ENCODE data around the gene P3H2. TPM values are rescaled to one million over a fixed set of nuclear protein-coding genes. Genes with fewer than 3 reads are reported as not detected.

Gene P3H2
- total RNA-seq, 2 donors from 2014 or later, result 14.6 to 22.2 TPM

DNA sequence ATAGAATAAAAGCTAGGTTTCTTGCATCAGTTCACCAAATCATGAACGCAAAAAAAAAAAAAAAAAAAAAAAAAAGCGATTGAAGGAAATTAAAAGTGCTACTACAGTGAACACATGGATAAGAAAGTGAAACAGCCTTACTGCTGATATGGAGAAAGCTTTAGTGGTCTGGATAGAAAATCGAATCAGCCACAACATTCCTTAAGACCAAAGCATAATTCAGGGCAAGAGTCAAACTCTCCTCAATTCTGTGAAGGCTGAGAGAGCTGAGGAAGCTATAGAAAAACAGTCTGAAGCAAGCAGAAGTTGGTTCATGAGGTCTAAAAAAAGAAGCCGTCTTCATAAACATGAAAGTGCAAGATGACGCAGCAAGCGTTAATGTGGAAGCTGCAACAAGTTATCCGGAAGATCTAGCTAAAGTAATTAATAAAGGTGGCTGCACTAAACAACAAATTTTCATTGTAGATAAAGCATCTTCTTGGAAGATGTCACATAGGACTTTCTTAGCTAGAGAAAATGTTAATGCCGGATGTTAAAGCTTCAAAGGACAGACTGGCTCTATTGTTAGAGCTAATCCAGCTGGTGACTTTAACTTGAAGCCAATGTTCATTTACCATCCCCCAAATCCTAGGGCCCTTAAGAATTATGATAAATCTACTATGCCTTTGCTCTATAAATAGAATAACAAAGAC is 19.2 kb downstream of the P3H2 start:
- no peak overlapping the region for H3K9ac ChIP-seq (ENCODE audit: low read depth in 2 of 2, low read length in 2 of 2)
- TF ChIP-seq, protein P1, sequence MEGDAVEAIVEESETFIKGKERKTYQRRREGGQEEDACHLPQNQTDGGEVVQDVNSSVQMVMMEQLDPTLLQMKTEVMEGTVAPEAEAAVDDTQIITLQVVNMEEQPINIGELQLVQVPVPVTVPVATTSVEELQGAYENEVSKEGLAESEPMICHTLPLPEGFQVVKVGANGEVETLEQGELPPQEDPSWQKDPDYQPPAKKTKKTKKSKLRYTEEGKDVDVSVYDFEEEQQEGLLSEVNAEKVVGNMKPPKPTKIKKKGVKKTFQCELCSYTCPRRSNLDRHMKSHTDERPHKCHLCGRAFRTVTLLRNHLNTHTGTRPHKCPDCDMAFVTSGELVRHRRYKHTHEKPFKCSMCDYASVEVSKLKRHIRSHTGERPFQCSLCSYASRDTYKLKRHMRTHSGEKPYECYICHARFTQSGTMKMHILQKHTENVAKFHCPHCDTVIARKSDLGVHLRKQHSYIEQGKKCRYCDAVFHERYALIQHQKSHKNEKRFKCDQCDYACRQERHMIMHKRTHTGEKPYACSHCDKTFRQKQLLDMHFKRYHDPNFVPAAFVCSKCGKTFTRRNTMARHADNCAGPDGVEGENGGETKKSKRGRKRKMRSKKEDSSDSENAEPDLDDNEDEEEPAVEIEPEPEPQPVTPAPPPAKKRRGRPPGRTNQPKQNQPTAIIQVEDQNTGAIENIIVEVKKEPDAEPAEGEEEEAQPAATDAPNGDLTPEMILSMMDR (IDR thresholded peaks at IDR 0.05), result no peak

DNA sequence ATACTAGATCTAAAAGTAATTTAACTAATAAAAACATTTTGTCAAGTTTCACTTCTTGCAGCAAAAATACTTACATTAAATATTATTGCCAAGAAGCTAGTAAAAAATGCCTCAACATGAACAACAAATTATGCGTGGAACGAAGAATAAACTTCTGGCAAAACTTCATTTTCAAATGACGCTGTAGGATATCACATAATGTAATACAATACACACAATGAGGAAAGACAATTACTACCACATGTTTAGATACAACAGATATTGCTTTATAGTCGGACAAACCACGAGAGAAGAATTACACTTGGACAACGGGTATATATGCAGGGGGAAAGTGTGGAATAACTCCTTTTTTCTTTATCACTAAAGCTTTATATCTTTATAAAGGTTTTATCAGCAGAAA is 21.6 kb downstream of the P3H2 start:
- intact Hi-C loops (cut with DNase I), result no loop called here
- H3K36me3 ChIP-seq, result no peaks in the 10 kb centered on the region
- no peak for DNase-seq
- TF ChIP-seq, protein P1 (IDR thresholded peaks at IDR 0.05), result no peak
- no peak overlapping the region for H3K9ac ChIP-seq (ENCODE audit: low read depth in 2 of 2, low read length in 2 of 2)
- no peaks in the 10 kb centered on the region for H3K9me3 ChIP-seq
- no peak overlapping the region for H3K4me3 ChIP-seq
- no peaks in the 10 kb centered on the region for H3K4me1 ChIP-seq
- H3K27me3 ChIP-seq, result no peaks in the 10 kb centered on the region
- no peak overlapping the region for H3K27ac ChIP-seq

More for the DNA sequence above, 19.2 kb downstream of the P3H2 start:
- Histone ChIP-seq H3K27me3 (no peaks in the 10 kb centered on the region), H3K4me1 (no peaks in the 10 kb centered on the region), H3K36me3 (no peaks in the 10 kb centered on the region), H3K9me3 (no peaks in the 10 kb centered on the region), H3K27ac (peak overlapping the region; percentile 29), H3K4me3 (no peak overlapping the region)
- DNase-seq, result no peak
- intact Hi-C loops (cut with DNase I), result no loop called here

DNA sequence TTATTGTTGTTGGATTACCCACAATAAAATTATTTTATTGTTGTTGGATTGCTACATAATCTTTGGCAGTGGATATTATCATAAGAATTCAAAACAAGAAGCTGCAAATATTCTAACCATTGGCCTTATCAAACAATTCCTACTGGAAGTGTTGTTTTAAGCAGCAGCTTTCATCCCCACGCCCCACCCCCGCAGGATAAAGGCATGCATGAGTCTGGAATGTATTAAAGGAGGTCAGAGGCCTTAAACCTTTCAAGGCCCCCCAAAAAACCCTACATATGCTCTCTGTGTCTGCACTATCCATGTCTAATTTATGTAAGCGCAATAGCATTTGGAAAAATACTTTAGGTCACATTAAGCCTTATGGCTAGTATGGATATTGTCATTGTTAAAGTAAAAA is 23.1 kb downstream of the P3H2 start:
- H3K9ac ChIP-seq (ENCODE audit: low read depth in 2 of 2, low read length in 2 of 2), result no peak overlapping the region
- no peak overlapping the region for H3K27ac ChIP-seq
- H3K4me1 ChIP-seq, result no peaks in the 10 kb centered on the region
- no peaks in the 10 kb centered on the region for H3K9me3 ChIP-seq
- TF ChIP-seq, protein P1 (IDR thresholded peaks at IDR 0.05), result no peak
- no peak for DNase-seq
- H3K36me3 ChIP-seq, result no peaks in the 10 kb centered on the region
- H3K27me3 ChIP-seq, result no peaks in the 10 kb centered on the region
- H3K4me3 ChIP-seq, result no peak overlapping the region
- intact Hi-C loops (cut with DNase I), result no loop called here

DNA sequence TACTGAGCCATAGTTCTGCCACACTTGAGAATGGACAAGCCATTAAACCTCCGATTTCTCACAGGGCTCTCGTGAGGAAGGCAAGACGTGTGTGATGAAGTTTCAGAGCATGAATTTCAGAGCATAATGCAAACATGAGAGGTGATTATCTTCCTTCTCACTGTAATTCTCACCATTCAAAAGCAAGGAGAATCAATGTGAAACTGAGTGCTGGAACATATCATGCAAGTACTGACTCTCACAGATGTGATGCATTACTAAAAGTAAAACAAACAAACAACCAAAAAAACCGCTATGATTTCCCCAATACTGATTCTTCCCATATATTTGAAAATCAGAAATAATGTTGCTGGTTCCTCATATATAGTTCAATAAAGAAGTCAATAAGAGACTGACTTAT is 23.7 kb downstream of the P3H2 start:
- Histone ChIP-seq H3K27me3 (no peaks in the 10 kb centered on the region), H3K4me1 (no peaks in the 10 kb centered on the region), H3K4me3 (no peak overlapping the region), H3K27ac (no peak overlapping the region), H3K36me3 (no peaks in the 10 kb centered on the region), H3K9me3 (no peaks in the 10 kb centered on the region), H3K9ac (ENCODE audit: low read depth in 2 of 2, low read length in 2 of 2) (no peak overlapping the region)
- TF ChIP-seq, protein P1 (IDR thresholded peaks at IDR 0.05), result no peak
- intact Hi-C loops (cut with DNase I), result no loop called here
- DNase-seq, result no peak

DNA sequence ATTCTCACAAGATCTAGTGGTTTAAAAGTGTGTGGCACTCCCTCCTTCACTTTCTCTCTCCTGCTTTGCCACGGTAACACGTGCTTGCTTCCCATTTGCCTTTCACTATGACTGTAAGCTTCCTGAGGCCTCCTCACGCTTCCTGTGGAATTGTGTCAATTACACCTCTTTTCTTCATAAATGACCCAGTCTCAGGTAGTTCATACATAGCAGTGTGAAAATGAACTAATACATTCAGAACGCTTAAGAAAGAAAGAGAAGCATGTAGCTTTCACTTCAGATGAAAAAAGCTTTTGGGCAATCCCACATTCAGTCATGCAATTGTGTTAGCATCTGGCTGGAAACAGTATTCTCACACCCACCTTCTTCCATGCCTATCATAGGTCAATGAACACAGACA is 24.4 kb downstream of the P3H2 start:
- DNase-seq, result no peak
- intact Hi-C loops (cut with DNase I), result no loop called here
- Histone ChIP-seq H3K9ac (ENCODE audit: low read depth in 2 of 2, low read length in 2 of 2) (no peak overlapping the region), H3K36me3 (no peaks in the 10 kb centered on the region), H3K4me1 (no peaks in the 10 kb centered on the region), H3K9me3 (no peaks in the 10 kb centered on the region), H3K27ac (no peak overlapping the region), H3K27me3 (no peaks in the 10 kb centered on the region), H3K4me3 (no peak overlapping the region)
- TF ChIP-seq, protein P1 (IDR thresholded peaks at IDR 0.05), result no peak

Measured in colonic mucosa (tissue), 4 donors.